ENCODE measurements around the gene SPOCK2.

The SPOCK2 gene

DNA sequence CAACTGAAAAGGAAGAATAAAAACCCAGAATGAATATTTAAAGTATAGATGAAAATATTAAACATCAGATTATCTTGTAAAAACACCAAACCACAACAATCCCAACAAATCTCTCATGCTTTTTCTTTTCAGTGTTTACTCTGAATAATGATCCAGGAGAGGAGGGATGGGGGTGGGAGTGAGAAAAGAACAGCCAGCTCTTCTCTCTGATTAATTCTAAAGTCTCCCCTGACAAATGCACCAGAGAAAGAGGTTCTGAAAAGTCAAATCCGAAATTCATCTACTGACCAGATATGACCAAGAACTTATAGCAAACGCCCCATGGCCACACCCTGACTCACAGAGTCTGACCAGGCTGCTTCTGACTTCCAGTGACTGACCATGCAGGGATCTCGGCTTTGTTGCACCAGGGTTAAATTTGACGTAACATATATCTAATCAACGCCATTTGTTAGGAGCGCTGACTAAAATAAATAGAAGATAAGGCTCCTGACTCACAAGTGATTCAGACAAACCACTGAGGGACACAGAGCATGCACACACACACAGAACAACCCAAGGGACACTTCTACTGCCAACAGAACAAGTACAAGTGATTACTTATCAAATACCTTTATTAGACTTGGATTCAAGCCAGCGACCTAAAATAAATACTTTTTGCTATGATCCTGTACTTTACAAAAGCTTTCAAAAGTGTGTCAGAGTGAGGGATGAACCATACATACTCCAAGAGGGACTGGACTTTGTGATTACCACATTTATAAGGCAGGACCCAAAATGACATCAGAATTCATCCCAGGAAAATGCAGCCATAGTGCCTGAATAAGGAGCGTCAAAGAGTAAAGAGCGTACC is 9.3 kb upstream of the SPOCK2 start:
- TF ChIP-seq FOXP2 (optimal IDR thresholded peaks at IDR 0.05; ENCODE audit: borderline replicate concordance, extremely low read depth, extremely low read length, insufficient read depth) (peak; percentile 40), TAF1 (IDR thresholded peaks at IDR 0.05; ENCODE audit: borderline replicate concordance, insufficient read depth, low read length) (peak; percentile 17; the same call in 1 of the 2 replicates), SIN3A (IDR thresholded peaks at IDR 0.05; ENCODE audit: borderline replicate concordance, insufficient read depth, low read length) (no peak)
- TF ChIP-seq, protein P1, sequence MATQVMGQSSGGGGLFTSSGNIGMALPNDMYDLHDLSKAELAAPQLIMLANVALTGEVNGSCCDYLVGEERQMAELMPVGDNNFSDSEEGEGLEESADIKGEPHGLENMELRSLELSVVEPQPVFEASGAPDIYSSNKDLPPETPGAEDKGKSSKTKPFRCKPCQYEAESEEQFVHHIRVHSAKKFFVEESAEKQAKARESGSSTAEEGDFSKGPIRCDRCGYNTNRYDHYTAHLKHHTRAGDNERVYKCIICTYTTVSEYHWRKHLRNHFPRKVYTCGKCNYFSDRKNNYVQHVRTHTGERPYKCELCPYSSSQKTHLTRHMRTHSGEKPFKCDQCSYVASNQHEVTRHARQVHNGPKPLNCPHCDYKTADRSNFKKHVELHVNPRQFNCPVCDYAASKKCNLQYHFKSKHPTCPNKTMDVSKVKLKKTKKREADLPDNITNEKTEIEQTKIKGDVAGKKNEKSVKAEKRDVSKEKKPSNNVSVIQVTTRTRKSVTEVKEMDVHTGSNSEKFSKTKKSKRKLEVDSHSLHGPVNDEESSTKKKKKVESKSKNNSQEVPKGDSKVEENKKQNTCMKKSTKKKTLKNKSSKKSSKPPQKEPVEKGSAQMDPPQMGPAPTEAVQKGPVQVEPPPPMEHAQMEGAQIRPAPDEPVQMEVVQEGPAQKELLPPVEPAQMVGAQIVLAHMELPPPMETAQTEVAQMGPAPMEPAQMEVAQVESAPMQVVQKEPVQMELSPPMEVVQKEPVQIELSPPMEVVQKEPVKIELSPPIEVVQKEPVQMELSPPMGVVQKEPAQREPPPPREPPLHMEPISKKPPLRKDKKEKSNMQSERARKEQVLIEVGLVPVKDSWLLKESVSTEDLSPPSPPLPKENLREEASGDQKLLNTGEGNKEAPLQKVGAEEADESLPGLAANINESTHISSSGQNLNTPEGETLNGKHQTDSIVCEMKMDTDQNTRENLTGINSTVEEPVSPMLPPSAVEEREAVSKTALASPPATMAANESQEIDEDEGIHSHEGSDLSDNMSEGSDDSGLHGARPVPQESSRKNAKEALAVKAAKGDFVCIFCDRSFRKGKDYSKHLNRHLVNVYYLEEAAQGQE (IDR thresholded peaks at IDR 0.05; ENCODE audit: insufficient read depth in 1 of 2, low read depth in 2 of 2, low read length in 2 of 2) = no peak

DNA sequence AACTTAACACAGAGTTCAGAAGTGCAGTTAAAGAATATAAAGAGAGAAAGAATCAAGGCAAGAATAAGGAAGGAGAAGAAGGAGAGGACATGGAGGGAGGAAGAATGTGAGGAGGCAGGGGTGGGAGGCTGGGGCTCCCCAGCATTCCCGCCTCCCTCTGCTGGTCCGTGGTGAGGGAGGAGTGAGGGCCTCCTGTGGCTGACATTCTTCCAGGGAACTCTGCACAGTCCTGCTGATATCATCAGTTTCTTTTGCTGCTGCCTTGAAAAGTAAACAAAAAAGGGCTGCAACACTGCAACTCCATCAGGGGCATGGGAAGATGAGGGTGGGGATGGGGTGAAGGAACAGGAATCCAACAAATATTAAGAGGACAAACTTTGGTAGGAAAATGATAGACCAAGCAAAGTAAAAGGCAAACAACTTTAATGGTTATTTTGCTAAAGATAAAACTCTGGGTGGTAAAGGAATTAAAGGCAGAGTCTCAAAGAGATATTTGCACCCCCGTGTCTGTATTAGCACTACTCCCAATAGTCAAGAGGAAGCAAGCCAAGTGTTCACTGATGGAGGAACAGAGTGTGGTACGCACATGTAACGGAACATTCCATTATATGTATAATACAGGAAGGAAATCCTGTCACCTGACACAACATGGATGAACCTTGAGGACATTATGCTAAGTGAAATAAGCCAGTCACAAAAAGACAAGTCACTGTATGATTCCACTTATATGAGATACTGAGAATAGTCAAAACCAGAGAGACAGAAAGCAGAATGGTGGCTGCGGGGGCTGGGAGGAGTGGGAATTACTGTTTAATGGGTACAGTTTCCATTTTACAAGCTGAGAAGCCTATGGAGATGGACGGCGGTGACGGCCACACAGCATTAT is 8.0 kb upstream of the SPOCK2 start:
- TF ChIP-seq SIN3A (IDR thresholded peaks at IDR 0.05; ENCODE audit: borderline replicate concordance, insufficient read depth, low read length) = no peak
- TF ChIP-seq TAF1 (IDR thresholded peaks at IDR 0.05; ENCODE audit: borderline replicate concordance, insufficient read depth, low read length) = no peak
- TF ChIP-seq, protein P1 (IDR thresholded peaks at IDR 0.05; ENCODE audit: insufficient read depth in 1 of 2, low read depth in 2 of 2, low read length in 2 of 2) = no peak
- no peak for TF ChIP-seq FOXP2 (optimal IDR thresholded peaks at IDR 0.05; ENCODE audit: borderline replicate concordance, extremely low read depth, extremely low read length, insufficient read depth)
- TF ChIP-seq POLR2AphosphoS5 (IDR thresholded peaks at IDR 0.05; ENCODE audit: low read depth, low read length) = no peak

DNA sequence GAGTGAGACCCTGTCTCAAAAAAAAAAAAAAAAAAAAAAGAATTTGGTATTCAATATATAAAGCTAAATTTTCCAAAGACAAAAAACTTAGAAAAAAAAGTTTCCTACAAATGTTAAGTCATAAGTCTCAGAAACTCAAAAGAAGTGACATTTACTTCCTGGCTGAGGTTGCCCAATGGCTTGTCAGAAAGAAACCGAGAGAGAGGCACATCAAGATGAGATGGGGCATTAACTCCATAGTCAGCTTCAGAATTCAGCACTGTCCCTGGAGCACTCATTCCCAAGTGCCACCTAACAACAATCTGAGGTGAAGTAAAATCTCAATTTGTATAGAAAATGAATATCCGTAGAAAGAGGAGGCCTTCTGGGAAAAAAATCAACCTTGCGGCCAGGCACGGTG is 6.8 kb upstream of the SPOCK2 start:
- no peak for TF ChIP-seq SIN3A (IDR thresholded peaks at IDR 0.05; ENCODE audit: borderline replicate concordance, insufficient read depth, low read length)
- no peak for TF ChIP-seq TAF1 (IDR thresholded peaks at IDR 0.05; ENCODE audit: borderline replicate concordance, insufficient read depth, low read length)
- TF ChIP-seq, protein P1 (IDR thresholded peaks at IDR 0.05; ENCODE audit: insufficient read depth in 1 of 2, low read depth in 2 of 2, low read length in 2 of 2) = no peak
- no peak for TF ChIP-seq POLR2AphosphoS5 (IDR thresholded peaks at IDR 0.05; ENCODE audit: low read depth, low read length)
- TF ChIP-seq FOXP2 (optimal IDR thresholded peaks at IDR 0.05; ENCODE audit: borderline replicate concordance, extremely low read depth, extremely low read length, insufficient read depth) = no peak

DNA sequence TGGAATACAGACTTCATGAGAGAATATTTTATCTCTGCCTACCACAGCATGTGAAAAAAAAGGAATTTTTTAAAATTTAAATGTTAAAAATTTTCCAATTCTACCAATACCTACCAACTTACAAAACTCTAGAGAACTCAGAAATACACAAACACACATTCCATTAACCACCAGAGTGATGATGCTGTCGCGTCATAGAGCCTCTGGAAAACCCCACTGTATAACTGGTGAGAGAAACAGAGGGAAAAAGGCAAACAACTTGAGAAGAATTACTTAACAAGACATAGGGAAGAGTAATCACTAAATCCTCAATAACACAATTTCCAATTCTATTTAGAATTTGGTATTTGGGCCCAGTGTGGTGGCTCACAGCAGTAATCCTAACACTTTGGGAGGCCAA is 6.2 kb upstream of the SPOCK2 start:
- TF ChIP-seq POLR2AphosphoS5 (IDR thresholded peaks at IDR 0.05; ENCODE audit: low read depth, low read length) = no peak
- TF ChIP-seq FOXP2 (optimal IDR thresholded peaks at IDR 0.05; ENCODE audit: borderline replicate concordance, extremely low read depth, extremely low read length, insufficient read depth) = no peak
- TF ChIP-seq SIN3A (IDR thresholded peaks at IDR 0.05; ENCODE audit: borderline replicate concordance, insufficient read depth, low read length) = no peak
- TF ChIP-seq, protein P1 (IDR thresholded peaks at IDR 0.05; ENCODE audit: insufficient read depth in 1 of 2, low read depth in 2 of 2, low read length in 2 of 2) = no peak
- TF ChIP-seq TAF1 (IDR thresholded peaks at IDR 0.05; ENCODE audit: borderline replicate concordance, insufficient read depth, low read length) = no peak

All from PFSK-1 (cell line).